ENCODE data around the gene GRB10.
"Not testable (repeated sequence)": the region's sequence is repeated elsewhere in the genome, so short reads cannot be mapped to it uniquely, and the experiment has no call there.

GRB10 gene

DNA sequence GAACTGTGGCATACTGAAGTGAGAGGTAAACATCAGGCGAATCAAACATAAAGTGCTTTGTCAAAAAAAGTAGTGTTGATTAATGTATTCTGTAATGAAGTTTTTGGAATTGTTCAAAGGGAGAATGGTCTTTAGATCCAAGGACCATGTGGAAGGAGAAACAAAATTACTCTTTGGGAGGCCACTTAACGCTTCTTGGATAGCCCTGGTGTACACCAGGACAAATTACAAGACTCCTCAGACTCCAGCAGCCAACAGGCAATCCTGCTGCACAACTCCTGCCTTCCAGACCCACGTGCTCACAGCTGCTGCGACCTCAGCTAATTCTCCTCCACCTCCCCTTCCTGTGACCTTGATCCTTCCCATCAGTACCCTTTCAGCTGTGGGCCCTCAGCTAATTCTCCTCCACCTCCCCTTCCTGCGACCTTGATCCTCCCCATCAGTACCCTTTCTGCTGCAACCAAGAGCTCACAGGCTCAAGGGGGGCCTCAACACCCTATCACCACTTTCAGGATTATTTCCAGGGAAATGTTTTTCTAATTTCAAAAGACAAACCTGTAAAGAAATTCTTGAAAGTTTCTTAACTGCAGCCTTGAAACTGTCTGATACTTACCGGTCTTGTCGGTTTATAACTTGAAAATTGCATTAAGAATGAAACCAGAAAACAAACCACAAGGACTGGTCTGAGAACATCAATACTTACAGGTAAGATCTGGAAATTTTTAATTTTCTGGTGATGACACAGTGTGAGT, 187.8 kb downstream of the GRB10 start:
- in situ Hi-C loops (cut with MboI; ENCODE audit: low sequenced_read_pairs): no loop called here

DNA sequence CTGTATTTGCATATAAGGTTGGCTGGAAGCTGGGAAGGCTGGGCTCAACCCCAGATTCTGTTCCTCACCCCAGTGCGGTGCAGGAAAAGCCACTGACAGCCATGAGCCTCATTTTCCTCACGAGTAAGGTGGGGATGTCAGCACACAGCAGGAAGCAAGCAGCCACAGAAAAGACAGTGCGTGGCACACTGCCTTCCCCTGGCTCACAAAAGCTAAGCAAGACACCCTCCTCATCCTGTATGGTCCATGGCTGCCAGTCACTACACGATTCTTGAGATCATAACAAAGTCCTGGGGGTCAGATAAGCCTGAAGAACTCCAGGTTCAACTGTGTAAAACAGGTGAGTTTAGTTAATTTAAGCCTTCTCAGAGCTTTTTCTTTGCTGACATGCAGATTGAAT, 188.6 kb downstream of the GRB10 start:
- in situ Hi-C loops (cut with MboI; ENCODE audit: low sequenced_read_pairs): no loop called here

DNA sequence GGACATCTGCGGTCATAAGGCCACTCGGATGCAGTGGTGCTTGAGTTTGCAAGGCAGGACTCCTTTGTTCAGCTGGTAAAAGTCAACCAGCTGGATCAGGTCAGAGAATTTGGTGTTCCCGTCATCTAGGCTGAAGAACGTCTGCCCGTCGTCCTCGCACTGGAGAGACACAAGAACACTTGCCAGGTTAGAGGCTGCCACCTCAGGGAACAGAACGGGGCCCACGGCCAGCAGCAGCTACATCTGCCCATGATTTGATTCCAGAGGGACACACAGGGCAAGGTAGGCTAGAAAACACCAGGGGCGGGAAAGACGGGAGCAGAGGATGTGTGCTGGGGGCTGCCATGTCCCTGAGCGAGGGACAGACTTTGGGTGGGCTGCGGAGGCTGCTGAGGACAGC, 189.8 kb downstream of the GRB10 start:
- in situ Hi-C loops (cut with MboI; ENCODE audit: low sequenced_read_pairs): no loop called here

- in situ Hi-C loops (cut with MboI; ENCODE audit: low sequenced_read_pairs): no loop called here
Observed at GRCh38 chr7:50591480-50592438, 190.9 kb downstream of the GRB10 start.

DNA sequence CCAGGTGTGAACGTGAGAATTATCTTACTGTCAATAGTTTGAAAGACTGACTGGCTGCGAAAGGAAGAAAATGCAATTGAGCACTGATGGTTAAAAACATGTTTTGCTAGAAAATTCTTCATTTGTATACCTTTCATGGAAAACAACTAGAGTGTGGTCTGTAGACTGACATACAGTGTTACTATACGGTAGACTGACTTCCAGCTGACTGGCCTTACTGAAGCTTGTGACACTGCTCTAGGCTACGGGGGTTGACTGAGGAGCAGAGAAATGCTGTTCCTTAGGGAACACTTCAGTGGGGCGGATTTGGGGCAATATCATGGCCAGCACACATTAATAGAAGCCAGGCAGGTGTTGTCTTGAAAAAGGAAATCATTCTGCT, 191.6 kb downstream of the GRB10 start:
- in situ Hi-C loops (cut with MboI; ENCODE audit: low sequenced_read_pairs): no loop called here

DNA sequence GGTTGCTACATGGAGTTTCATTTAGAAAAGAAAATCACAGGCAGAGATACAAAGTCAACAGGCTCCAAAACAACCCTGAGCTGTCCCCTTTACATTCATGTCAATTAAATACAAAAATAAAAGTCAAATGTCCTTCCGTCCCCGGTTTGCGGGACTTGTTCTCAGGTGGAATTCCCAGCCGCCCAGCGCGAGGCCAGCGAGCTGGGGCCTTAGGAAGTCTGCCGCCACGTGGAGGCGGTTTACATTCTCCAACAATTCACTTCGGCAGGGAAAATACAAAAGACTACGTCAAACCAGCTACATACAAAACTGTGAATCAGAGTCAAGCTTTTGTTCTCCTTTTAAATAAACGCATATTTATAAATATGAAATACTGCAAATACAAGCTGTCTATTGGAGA, 192.2 kb downstream of the GRB10 start:
- in situ Hi-C loops (cut with MboI; ENCODE audit: low sequenced_read_pairs): no loop called here

DNA sequence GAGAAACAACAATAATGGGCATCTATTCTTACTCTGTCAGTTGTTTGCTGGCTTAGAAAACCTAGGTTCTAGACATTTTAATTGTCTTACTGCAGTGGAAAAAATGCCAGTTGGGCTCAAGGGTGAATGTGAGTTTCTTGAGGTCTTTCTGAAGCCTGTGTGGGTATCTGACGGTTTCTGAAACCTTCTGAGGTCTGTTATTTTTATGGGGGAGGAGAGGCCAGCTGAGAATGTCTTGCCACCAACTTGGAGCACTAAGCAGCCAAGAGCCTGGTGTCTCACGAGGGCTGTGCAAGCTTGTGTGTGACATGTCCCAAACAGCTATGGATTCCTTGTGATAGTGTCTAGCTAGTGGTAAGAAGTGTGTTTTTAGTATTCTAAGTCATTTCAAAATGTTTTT, 193.3 kb downstream of the GRB10 start:
- in situ Hi-C loops (cut with MboI; ENCODE audit: low sequenced_read_pairs): no loop called here

GRCh38 chr7:50588937-50589336, 193.8 kb downstream of the GRB10 start:
- in situ Hi-C loops (cut with MboI; ENCODE audit: low sequenced_read_pairs): no loop called here

DNA sequence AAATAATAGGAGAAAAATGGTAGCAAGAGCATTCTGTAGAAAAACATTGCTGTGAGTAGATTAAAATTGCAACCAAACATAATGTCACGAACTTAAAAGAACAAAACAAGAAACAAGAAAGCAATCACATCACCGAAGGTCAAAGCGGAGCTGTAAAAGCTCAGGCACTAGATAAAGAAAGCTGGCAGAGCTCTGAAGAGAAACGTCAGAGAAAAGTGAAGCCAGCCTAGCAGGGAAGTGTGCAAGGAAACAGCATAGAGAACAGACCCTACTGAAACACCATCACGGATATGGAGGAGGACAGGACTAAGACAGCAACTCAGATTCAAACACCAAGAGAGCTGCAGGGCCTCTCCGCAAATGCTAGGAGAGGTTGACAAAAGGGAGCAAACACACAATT, 195.0 kb downstream of the GRB10 start:
- in situ Hi-C loops (cut with MboI; ENCODE audit: low sequenced_read_pairs): no loop called here

DNA sequence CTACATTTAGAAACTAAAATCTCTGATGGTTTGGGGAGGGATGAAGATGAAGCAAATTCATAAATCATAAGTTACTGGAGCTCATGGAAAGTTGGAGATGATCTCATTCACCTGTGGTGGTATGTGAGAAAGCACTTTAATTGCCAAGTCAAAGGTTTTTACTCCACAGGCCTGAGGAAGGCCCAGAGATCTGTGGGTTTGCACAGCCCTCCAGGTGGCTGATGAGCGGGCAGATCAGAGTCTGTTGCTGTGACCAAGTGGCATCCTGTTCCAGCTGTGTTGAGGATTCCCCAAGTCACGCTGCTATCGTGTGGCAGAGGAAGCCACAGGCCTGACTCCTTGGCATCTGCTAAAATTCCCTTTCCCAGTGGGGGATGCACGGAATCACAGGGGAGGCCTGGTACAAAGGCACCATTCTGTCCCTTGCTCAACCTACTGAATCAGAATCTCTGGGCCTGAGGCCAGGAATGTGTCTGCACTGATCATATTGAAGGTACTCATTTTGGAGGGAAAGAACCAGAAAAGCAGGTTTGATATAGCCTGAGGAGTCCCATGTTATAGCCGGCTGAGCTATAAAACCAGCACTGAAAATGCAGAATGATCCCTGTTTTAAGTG, 197.8 kb downstream of the GRB10 start:
- in situ Hi-C loops (cut with MboI; ENCODE audit: low sequenced_read_pairs): no loop called here

DNA sequence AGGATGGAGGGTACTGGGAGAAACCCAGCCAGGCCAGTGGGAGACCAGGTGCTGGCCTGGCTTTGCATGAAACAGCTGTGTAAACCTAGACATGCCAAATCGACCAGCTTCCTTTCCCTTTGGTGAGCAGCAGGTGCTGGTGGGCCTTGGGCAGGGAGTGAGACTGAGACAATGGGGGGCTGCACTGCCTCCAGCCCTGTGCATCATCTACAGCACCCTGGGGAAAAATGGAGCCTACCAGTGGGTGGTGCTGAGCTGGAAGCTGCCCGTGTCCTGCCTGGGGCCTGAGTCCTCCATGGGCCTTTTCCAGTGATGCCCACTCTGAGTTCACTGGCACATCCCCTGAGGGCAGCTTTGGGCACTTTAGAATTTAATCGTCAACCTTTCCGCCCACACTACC, 198.3 kb downstream of the GRB10 start:
- in situ Hi-C loops (cut with MboI; ENCODE audit: low sequenced_read_pairs): no loop called here

- in situ Hi-C loops (cut with MboI; ENCODE audit: low sequenced_read_pairs): not testable (repeated sequence)
Observed at GRCh38 chr7:50583295-50583694, 199.4 kb downstream of the GRB10 start.

GRCh38 chr7:50582271-50582670, 200.4 kb downstream of the GRB10 start:
- in situ Hi-C loops (cut with MboI; ENCODE audit: low sequenced_read_pairs): not testable (repeated sequence)

DNA sequence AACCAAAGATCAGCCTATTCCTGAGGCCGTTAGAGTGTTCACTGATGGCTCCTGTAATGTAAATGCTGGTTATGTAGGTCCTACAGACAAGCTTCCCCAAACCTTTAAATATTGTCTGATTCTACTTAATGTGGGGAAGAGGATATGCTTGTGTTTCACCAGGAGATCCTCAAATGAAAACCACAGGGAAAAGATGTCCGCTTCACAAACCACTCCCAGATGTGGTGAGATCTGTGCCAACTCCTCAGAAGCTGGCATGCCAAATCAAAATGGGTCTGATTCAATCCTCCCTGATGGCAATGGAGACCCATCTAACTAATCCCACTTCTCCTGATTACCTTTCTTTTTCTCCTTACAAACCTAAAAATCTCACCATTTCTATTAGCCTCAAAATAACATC, 202.0 kb downstream of the GRB10 start:
- in situ Hi-C loops (cut with MboI; ENCODE audit: low sequenced_read_pairs): not testable (repeated sequence)

GRCh38 chr7:50580057-50580456, 202.6 kb downstream of the GRB10 start:
- in situ Hi-C loops (cut with MboI; ENCODE audit: low sequenced_read_pairs): no loop called here

DNA sequence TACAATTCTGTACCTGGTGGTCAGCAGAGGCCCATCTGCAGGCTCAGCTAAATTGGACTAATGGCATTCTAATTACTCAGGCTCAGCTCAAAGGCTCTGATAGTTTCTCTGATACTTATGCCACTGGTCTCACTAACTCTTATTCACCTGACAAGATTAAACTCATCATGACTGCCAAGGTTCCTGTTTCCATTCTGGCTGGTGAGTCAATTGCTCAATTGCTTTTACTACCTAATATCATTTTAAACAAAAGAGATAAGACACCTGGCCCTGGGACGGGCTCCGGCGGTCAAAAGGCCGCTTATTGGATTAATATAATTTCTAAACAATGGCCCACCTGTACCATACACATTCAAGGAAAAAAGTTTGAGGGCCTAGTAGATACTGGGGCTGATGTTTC, 204.6 kb downstream of the GRB10 start:
- in situ Hi-C loops (cut with MboI; ENCODE audit: low sequenced_read_pairs): not testable (repeated sequence)

GRCh38 chr7:50577569-50577968, 205.1 kb downstream of the GRB10 start:
- in situ Hi-C loops (cut with MboI; ENCODE audit: low sequenced_read_pairs): no loop called here

- in situ Hi-C loops (cut with MboI; ENCODE audit: low sequenced_read_pairs): not testable (repeated sequence)
Observed at GRCh38 chr7:50576388-50576787, 206.3 kb downstream of the GRB10 start.

GRCh38 chr7:50567715-50568261, 214.9 kb downstream of the GRB10 start:
- in situ Hi-C loops (cut with MboI; ENCODE audit: low sequenced_read_pairs): no loop called here

GRCh38 chr7:50565977-50566376, 216.7 kb downstream of the GRB10 start:
- in situ Hi-C loops (cut with MboI; ENCODE audit: low sequenced_read_pairs): no loop called here

DNA sequence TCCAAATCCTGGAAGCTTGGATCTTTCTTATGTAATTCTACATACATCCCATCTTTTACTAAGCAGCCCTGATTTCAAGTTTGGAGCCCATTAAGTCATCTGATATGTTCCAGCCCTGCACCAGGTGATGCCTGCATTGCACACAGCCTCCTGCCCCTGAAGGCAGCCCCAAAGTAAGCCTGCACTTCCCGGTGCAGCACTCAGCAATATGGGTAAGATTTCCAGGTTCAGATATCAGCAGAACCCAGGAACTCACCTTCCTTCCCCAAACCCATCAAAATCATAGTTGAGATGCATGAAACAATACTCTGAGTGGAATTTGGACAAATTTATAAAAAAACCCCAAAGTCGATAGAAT, 217.2 kb downstream of the GRB10 start:
- in situ Hi-C loops (cut with MboI; ENCODE audit: low sequenced_read_pairs): no loop called here
